22Rv1 (cell line): ENCODE data around the gene EFNA2.

ENCODE experiments used
- ZFX ChIP-seq: fragments of 450-650 bp; IDR thresholded peaks from 2 replicates; pipeline ENCODE4 v1.6.1; 2017; ENCODE audit warnings: antibody characterized with exemption, borderline replicate concordance
- TF ChIP-seq, protein P1 (sequence below): fragments of 450-650 bp; IDR thresholded peaks from 2 replicates; pipeline ENCODE4 v1.5.1; 2017; ENCODE audit warnings: mild to moderate bottlenecking

DNA sequence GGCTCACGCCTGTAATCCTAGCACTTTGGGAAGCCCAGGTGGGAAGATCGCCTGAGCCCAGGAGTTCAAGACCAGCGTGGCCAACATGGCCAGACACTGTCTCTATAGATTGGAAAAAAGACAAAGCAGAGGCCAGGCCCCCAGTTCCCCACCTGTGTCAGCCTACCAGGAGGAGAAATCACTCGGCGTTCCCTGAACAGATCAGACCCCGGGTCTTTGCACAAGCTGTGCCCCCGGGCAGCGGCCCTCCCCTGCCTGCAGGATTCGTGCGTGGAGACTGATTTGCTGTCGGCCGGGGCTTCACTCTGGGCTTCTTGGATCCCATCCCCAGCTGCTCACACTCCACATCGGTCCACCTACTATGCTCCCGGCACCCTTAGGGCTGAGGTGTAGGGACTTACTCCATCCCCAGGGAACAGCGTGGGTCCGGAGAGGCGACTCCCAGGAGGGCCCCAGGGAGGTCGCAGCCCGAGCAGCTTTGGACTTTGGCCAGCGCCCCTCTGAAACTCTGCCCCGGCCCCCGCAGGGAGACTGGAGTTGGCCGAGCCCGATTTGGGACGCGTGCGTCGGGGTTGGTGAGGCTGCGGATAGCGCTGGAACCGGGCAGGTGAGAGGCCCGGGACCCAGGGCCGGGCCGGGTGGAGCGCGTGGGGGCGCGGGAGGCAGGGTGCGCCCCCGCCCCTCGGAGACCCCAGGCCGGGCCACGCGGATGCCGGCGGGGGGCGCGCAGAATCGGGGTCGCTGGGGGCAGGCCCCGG lies 515 bp upstream of the EFNA2 start:
- TF ChIP-seq, protein P1, sequence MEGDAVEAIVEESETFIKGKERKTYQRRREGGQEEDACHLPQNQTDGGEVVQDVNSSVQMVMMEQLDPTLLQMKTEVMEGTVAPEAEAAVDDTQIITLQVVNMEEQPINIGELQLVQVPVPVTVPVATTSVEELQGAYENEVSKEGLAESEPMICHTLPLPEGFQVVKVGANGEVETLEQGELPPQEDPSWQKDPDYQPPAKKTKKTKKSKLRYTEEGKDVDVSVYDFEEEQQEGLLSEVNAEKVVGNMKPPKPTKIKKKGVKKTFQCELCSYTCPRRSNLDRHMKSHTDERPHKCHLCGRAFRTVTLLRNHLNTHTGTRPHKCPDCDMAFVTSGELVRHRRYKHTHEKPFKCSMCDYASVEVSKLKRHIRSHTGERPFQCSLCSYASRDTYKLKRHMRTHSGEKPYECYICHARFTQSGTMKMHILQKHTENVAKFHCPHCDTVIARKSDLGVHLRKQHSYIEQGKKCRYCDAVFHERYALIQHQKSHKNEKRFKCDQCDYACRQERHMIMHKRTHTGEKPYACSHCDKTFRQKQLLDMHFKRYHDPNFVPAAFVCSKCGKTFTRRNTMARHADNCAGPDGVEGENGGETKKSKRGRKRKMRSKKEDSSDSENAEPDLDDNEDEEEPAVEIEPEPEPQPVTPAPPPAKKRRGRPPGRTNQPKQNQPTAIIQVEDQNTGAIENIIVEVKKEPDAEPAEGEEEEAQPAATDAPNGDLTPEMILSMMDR = no peak
- no peak for TF ChIP-seq ZFX
